PC-9 (cell line): ENCODE results near the gene IER3.
"Not testable (repeated sequence)": the region's sequence is repeated elsewhere in the genome, so short reads cannot be mapped to it uniquely, and the experiment has no call there.

ENCODE experiments used
- EZH2 ChIP-seq: fragments of 200-600 bp; sonication (generic); IDR thresholded peaks from 2 replicates; pipeline ENCODE4 v1.8.0; 2017; ENCODE audit warnings: antibody characterized with exemption, low read depth
- TF ChIP-seq, protein P1 (sequence below): fragments of 200-600 bp; sonication (generic); conservative IDR thresholded peaks from 2 replicates; pipeline ENCODE4 v1.6.1; 2017; ENCODE audit warnings: mixed run types, antibody characterized with exemption, mild to moderate bottlenecking, moderate library complexity

DNA sequence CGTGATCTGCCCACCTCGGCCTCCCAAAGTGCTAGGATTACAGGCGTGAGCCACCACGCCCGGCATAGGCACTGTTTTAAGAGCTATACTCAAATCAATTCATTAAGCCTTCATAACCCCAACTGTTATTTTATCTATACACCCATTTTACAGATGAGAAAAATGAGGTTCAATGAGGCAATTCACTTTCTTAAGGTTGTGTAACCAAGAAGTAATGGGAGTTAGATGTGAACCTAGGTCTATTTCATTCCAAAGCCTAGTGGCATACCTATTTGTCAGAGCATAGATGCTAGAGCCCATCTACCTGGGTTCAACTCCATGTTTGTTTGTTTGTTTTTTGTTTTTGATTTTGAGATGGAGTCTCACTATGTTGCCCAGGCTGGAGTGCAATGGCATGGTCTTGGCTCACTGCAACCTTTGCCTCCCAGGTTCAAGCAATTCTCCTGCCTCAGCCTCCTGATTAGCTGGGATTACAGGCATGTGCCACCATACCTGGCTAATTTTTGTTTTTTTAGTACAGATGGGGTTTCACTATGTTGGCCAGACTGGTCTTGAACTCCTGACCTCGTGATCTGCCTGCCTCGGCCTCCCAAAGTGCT, 12.2 kb upstream of the IER3 start:
- TF ChIP-seq EZH2: not testable (repeated sequence)
- TF ChIP-seq, protein P1, sequence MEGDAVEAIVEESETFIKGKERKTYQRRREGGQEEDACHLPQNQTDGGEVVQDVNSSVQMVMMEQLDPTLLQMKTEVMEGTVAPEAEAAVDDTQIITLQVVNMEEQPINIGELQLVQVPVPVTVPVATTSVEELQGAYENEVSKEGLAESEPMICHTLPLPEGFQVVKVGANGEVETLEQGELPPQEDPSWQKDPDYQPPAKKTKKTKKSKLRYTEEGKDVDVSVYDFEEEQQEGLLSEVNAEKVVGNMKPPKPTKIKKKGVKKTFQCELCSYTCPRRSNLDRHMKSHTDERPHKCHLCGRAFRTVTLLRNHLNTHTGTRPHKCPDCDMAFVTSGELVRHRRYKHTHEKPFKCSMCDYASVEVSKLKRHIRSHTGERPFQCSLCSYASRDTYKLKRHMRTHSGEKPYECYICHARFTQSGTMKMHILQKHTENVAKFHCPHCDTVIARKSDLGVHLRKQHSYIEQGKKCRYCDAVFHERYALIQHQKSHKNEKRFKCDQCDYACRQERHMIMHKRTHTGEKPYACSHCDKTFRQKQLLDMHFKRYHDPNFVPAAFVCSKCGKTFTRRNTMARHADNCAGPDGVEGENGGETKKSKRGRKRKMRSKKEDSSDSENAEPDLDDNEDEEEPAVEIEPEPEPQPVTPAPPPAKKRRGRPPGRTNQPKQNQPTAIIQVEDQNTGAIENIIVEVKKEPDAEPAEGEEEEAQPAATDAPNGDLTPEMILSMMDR: not testable (repeated sequence)
